ENCODE results near the gene HPX. TPM values are rescaled to one million over a fixed set of nuclear protein-coding genes. Genes with fewer than 3 reads are reported as not detected.
A peak's percentile ranks its signal among the peaks of the same experiment; 100 is the strongest.

Gene HPX
- total RNA-seq, 1 donor = not detected

GRCh38 chr11:6389905-6390717 is 50.7 kb downstream of the HPX start, which contains the start of gene SMPD1:
TSS of gene SMPD1 (plus strand) at chr11:6390474. CDS start at chr11:6390599, 125 bp downstream.
- H3K4me3 ChIP-seq (ENCODE audit: low read depth, low read length) = peak within 1 kb of the TSS; percentile 82
- DNase-seq (ENCODE audit: low read depth) = peak; percentile 80
- no peak for TF ChIP-seq CTCF (IDR thresholded peaks at IDR 0.05; ENCODE audit: insufficient read depth, low read depth, low read length)

DNA sequence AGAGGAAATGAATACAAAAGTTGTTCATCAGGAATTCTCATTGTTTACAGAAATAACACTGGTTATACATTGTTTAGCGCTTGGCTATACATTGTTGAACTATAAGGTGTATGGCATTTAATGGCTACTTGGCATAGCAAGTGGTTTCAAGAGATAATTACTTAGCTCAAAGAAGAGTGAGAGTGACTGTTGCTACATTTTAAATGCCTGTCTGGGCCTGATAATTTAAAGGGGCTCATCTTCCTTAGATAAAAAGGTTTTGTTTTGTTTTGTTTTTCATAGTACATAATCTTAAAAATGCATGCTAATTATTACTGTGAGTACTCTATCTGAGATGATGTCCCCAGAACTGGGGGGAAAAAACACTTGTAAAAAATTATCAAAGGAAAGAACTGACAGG is 52.0 kb downstream of the HPX start:
- TF ChIP-seq CTCF (IDR thresholded peaks at IDR 0.05; ENCODE audit: insufficient read depth, low read depth, low read length) = no peak

GRCh38 chr11:6387811-6388599 is 52.8 kb downstream of the HPX start:
- no peak for TF ChIP-seq CTCF (IDR thresholded peaks at IDR 0.05; ENCODE audit: insufficient read depth, low read depth, low read length)
- no peak overlapping the region for H3K4me3 ChIP-seq (ENCODE audit: low read depth, low read length)
- DNase-seq (ENCODE audit: low read depth) = peak; percentile 30

More for the DNA sequence above, 52.0 kb downstream of the HPX start:
- H3K4me3 ChIP-seq (ENCODE audit: low read depth, low read length) = no peak overlapping the region
- no peak for DNase-seq (ENCODE audit: low read depth)

GRCh38 chr11:6385046-6385777 is 55.6 kb downstream of the HPX start:
- no peak overlapping the region for H3K4me3 ChIP-seq (ENCODE audit: low read depth, low read length)
- TF ChIP-seq CTCF (IDR thresholded peaks at IDR 0.05; ENCODE audit: insufficient read depth, low read depth, low read length) = no peak
- no peak for DNase-seq (ENCODE audit: low read depth)

Other genes with a start within 250 kb of the HPX start
- gene OR52W1, start 241.8 kb downstream of the HPX start, total RNA-seq = not detected in 2 replicates
- under 0.01 TPM in 1 of 2 replicates, not detected in the other for gene C11orf42, start 235.4 kb downstream of the HPX start, total RNA-seq
- 13.5 and 15.1 TPM in 2 replicates for gene FHIP1B, start 206.4 kb downstream of the HPX start, total RNA-seq
- under 0.01 and 0.43 TPM in 2 replicates for gene CNGA4, start 201.9 kb downstream of the HPX start, total RNA-seq
- under 0.01 TPM in 1 of 2 replicates, not detected in the other for gene CCKBR, start 181.1 kb downstream of the HPX start, total RNA-seq
- 142 and 374 TPM in 2 replicates for gene CAVIN3, start 120.5 kb downstream of the HPX start, total RNA-seq
- 35.0 and 37.7 TPM in 2 replicates for gene SMPD1, start 50.5 kb downstream of the HPX start, total RNA-seq
- gene APBB1, start 21.9 kb downstream of the HPX start, total RNA-seq = 35.4 and 42.2 TPM in 2 replicates
- gene TRIM3, start 33.0 kb upstream of the HPX start, total RNA-seq = 22.0 and 23.5 TPM in 2 replicates
- 61.2 and 66.9 TPM in 2 replicates for gene ARFIP2, start 40.3 kb upstream of the HPX start, total RNA-seq
- 44.1 and 49.7 TPM in 2 replicates for gene TIMM10B, start 40.5 kb upstream of the HPX start, total RNA-seq
- gene DNHD1, start 56.3 kb upstream of the HPX start, total RNA-seq = 6.1 and 7.3 TPM in 2 replicates
- gene RRP8, start 162.6 kb upstream of the HPX start, total RNA-seq = 8.7 and 13.4 TPM in 2 replicates
- 298 and 323 TPM in 2 replicates for gene ILK, start 162.8 kb upstream of the HPX start, total RNA-seq
- 28.0 and 28.9 TPM in 2 replicates for gene TAF10, start 171.2 kb upstream of the HPX start, total RNA-seq
- 98.4 and 110 TPM in 2 replicates for gene TPP1, start 178.4 kb upstream of the HPX start, total RNA-seq
- 33.7 and 63.8 TPM in 2 replicates for gene DCHS1, start 214.8 kb upstream of the HPX start, total RNA-seq
- 58.6 and 70.0 TPM in 2 replicates for gene MRPL17, start 242.4 kb upstream of the HPX start, total RNA-seq